H4 (cell line): Measurements from ENCODE around the gene MRGPRX1. TPM values are rescaled to one million over a fixed set of nuclear protein-coding genes. Genes with fewer than 3 reads are reported as not detected.

ENCODE experiments used
- total RNA-seq: library from RNA; depleted of rRNA; stranded (reverse); fragments of >200 nt; shearing (Covaris generic); gene quantifications from 2 replicates; pipeline ENCODE4 v1.2.3, GENCODE V29; 2014; rRNA removed

The MRGPRX1 gene
- total RNA-seq, 1 experiment from 2014 or later: not detected

Other genes with a start within 250 kb of the MRGPRX1 start
- gene TMEM86A, start 240.6 kb downstream of the MRGPRX1 start, total RNA-seq: 3.5 and 3.8 TPM in 2 replicates
- gene IGSF22, start 213.2 kb downstream of the MRGPRX1 start, total RNA-seq: not detected in 2 replicates
- not detected in 2 replicates for gene PTPN5, start 147.6 kb downstream of the MRGPRX1 start, total RNA-seq
- not detected in 2 replicates for gene MRGPRX2, start 121.3 kb upstream of the MRGPRX1 start, total RNA-seq
- gene ZDHHC13, start 177.8 kb upstream of the MRGPRX1 start, total RNA-seq: 44.9 and 45.6 TPM in 2 replicates